ENCODE data around the gene TANGO6. TPM values are rescaled to one million over a fixed set of nuclear protein-coding genes. Genes with fewer than 3 reads are reported as not detected.

TANGO6 gene
- total RNA-seq, 1 donor from 2014 or later = 10.9 TPM

DNA sequence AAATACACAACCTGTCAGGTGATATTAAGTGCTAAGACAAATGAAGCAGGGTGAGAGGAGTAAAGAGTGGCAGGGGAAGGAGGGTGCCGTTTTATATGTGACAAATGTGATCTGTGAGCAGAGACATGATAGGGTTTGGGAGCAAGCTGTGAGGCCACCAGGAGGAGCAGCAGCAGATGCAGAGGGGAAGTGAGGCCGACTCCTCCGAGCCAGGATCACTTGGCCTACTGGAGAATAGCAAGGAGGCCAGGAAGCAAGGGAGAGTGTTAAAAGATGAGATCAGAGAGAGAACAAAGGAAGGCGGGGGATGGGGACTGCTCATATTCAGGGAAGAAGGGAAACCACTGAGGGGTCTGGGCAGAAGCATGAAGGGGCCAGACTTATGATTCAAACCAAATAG lies 129.4 kb downstream of the TANGO6 start:
- TF ChIP-seq, protein P1, sequence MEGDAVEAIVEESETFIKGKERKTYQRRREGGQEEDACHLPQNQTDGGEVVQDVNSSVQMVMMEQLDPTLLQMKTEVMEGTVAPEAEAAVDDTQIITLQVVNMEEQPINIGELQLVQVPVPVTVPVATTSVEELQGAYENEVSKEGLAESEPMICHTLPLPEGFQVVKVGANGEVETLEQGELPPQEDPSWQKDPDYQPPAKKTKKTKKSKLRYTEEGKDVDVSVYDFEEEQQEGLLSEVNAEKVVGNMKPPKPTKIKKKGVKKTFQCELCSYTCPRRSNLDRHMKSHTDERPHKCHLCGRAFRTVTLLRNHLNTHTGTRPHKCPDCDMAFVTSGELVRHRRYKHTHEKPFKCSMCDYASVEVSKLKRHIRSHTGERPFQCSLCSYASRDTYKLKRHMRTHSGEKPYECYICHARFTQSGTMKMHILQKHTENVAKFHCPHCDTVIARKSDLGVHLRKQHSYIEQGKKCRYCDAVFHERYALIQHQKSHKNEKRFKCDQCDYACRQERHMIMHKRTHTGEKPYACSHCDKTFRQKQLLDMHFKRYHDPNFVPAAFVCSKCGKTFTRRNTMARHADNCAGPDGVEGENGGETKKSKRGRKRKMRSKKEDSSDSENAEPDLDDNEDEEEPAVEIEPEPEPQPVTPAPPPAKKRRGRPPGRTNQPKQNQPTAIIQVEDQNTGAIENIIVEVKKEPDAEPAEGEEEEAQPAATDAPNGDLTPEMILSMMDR (IDR thresholded peaks at IDR 0.05; ENCODE audit: insufficient read depth, low read length, poor library complexity, severe bottlenecking) = peak; percentile 68
- H3K36me3 ChIP-seq (ENCODE audit: control insufficient read depth, insufficient read depth, low read length) = no peaks in the 10 kb centered on the region
- H3K27me3 ChIP-seq (ENCODE audit: control insufficient read depth, insufficient read depth, low read length) = no peaks in the 10 kb centered on the region
- no peak overlapping the region for H3K4me3 ChIP-seq (ENCODE audit: low read depth, low read length)
- peak; percentile 49 for DNase-seq (ENCODE audit: low read depth)

- TF ChIP-seq, protein P1 (IDR thresholded peaks at IDR 0.05; ENCODE audit: insufficient read depth, low read length, poor library complexity, severe bottlenecking) = no peak
- Histone ChIP-seq H3K36me3 (ENCODE audit: control insufficient read depth, insufficient read depth, low read length) (no peaks in the 10 kb centered on the region), H3K27me3 (ENCODE audit: control insufficient read depth, insufficient read depth, low read length) (no peaks in the 10 kb centered on the region), H3K4me3 (ENCODE audit: low read depth, low read length) (no peak overlapping the region)
- DNase-seq (ENCODE audit: low read depth) = no peak
These were observed 130.3 kb downstream of the TANGO6 start for GRCh38 chr16:68973611-68974120.

DNA sequence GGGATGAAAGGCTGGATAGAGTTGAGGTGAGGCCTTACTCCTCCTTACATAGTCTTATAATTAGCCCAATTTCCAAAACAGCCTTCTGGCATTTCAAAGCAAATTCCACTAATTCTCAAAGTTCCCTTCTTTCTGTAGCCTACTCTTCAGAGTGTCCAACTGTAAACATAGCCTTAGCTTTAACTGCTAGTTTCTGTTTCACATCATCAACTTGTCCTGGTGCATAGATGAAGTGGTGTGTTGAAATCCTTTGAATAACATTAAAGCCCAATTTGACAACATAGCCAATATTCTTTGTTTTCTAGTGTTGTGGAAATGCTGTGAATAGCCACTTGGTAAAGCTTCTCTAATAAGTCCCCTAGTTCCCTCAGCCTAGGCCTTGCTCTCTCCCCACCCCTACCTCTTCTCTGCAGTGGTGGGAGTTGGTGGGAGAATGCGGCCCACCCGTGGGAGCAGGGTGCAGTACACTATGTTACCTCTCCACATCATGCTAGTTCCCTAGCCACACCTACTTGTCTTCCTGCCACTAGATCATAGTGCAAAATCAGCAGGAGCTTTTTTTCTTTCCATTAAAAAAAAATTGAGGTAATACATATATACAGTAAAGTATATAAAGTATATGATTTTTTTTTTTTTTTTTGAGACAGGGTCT lies 135.1 kb downstream of the TANGO6 start:
- Histone ChIP-seq H3K36me3 (ENCODE audit: control insufficient read depth, insufficient read depth, low read length) (no peaks in the 10 kb centered on the region), H3K27me3 (ENCODE audit: control insufficient read depth, insufficient read depth, low read length) (no peaks in the 10 kb centered on the region), H3K4me3 (ENCODE audit: low read depth, low read length) (no peak overlapping the region)
- DNase-seq (ENCODE audit: low read depth) = no peak
- TF ChIP-seq, protein P1 (IDR thresholded peaks at IDR 0.05; ENCODE audit: insufficient read depth, low read length, poor library complexity, severe bottlenecking) = no peak

- Histone ChIP-seq H3K36me3 (ENCODE audit: control insufficient read depth, insufficient read depth, low read length) (no peaks in the 10 kb centered on the region), H3K27me3 (ENCODE audit: control insufficient read depth, insufficient read depth, low read length) (no peaks in the 10 kb centered on the region), H3K4me3 (ENCODE audit: low read depth, low read length) (no peak overlapping the region)
- DNase-seq (ENCODE audit: low read depth) = no peak
- TF ChIP-seq, protein P1 (IDR thresholded peaks at IDR 0.05; ENCODE audit: insufficient read depth, low read length, poor library complexity, severe bottlenecking) = no peak
These were observed 137.5 kb downstream of the TANGO6 start for GRCh38 chr16:68980695-68981315.

- TF ChIP-seq, protein P1 (IDR thresholded peaks at IDR 0.05; ENCODE audit: insufficient read depth, low read length, poor library complexity, severe bottlenecking) = no peak
- H3K4me3 ChIP-seq (ENCODE audit: low read depth, low read length) = no peak overlapping the region
- no peaks in the 10 kb centered on the region for H3K36me3 ChIP-seq (ENCODE audit: control insufficient read depth, insufficient read depth, low read length)
- DNase-seq (ENCODE audit: low read depth) = no peak
- no peaks in the 10 kb centered on the region for H3K27me3 ChIP-seq (ENCODE audit: control insufficient read depth, insufficient read depth, low read length)
These were observed 138.6 kb downstream of the TANGO6 start for GRCh38 chr16:68981971-68982370.
